ENCODE measurements around the gene ADGRL1. TPM values are rescaled to one million over a fixed set of nuclear protein-coding genes. Genes with fewer than 3 reads are reported as not detected.

ADGRL1 gene
- polyA plus RNA-seq, 3 donors, result 1.7 TPM; not detected in 2

DNA sequence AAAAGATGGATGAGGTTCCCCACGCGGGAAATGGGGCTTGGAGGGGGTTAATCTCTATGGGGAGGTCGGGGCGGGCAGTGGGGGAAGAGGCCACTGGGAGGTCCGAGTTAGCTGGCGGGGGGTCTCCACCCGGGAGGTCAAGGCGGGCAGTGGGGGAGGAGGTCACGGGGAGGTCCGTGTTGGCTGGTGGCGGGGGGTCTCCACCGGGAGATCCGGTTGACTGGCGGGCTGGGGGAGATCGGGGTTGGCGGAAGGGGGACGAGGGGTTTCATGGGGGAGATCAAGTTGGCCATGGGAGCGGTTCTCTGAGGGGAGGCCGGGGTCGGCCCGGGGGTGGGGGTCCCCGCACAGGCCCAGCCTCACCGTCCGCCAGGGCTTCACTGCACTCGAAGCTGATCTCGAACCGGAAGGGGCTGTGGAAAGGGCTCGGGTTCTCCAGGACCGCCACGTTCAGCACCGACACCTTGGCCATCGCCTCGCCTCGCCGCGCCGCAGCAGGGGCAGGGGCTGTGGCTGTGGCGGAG lies 69.9 kb downstream of the ADGRL1 start:
- TF ChIP-seq, protein P1, sequence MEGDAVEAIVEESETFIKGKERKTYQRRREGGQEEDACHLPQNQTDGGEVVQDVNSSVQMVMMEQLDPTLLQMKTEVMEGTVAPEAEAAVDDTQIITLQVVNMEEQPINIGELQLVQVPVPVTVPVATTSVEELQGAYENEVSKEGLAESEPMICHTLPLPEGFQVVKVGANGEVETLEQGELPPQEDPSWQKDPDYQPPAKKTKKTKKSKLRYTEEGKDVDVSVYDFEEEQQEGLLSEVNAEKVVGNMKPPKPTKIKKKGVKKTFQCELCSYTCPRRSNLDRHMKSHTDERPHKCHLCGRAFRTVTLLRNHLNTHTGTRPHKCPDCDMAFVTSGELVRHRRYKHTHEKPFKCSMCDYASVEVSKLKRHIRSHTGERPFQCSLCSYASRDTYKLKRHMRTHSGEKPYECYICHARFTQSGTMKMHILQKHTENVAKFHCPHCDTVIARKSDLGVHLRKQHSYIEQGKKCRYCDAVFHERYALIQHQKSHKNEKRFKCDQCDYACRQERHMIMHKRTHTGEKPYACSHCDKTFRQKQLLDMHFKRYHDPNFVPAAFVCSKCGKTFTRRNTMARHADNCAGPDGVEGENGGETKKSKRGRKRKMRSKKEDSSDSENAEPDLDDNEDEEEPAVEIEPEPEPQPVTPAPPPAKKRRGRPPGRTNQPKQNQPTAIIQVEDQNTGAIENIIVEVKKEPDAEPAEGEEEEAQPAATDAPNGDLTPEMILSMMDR (IDR thresholded peaks at IDR 0.05), result no peak
- H3K4me1 ChIP-seq (ENCODE audit: control insufficient read depth in 1 of 2, insufficient read depth in 2 of 2, low read length in 2 of 2), result peaks cover 49 to 61% of the 10 kb centered on the region in 2 donors
- H3K4me2 ChIP-seq (replicated peaks; ENCODE audit: extremely low read depth, low read length, poor library complexity, severe bottlenecking), result peak overlapping the region; percentile 90
- peak overlapping the region; percentile 52 to 58 for H3K27ac ChIP-seq (ENCODE audit: low read depth in 1 of 2, low read length in 2 of 2)
- peak overlapping the region; percentile 49 for H2AFZ ChIP-seq (ENCODE audit: insufficient read depth, low read depth, low read length, poor library complexity, severe bottlenecking)
- peak overlapping the region; percentile 53 to 83 (median 57) for H3K4me3 ChIP-seq (replicated peaks in 1 of 3; ENCODE audit: low read depth in 2 of 3, low read length in 3 of 3)
- no peaks in the 10 kb centered on the region for H3K27me3 ChIP-seq (ENCODE audit: control insufficient read depth in 2 of 2, insufficient read depth in 2 of 2, low read length in 2 of 2)
- no peak for DNase-seq
- peak overlapping the region in 6 of 7 donors; percentile 19 to 82 (median 58) for H3K27ac Mint-ChIP-seq
- H3K36me3 ChIP-seq (replicated peaks in 1 of 2; ENCODE audit: control insufficient read depth in 1 of 2, insufficient read depth in 2 of 2, low read length in 2 of 2), result no peaks in the 10 kb centered on the region
- H3K4me3 Mint-ChIP-seq, result peak overlapping the region; percentile 81 to 90
- H3K4me1 Mint-ChIP-seq, result peaks cover 53% of the 10 kb centered on the region
- intact Hi-C loops (cut with micrococcal nuclease), result loop anchor here (2.0 to 5.0 kb wide), 4 partner anchors 21 to 254 kb away; partner anchors contain the start of gene SAMD1 (in 1 of the 2)
- peaks cover 1 to 6% of the 10 kb centered on the region in 2 donors for H3K36me3 Mint-ChIP-seq
- H3K9me3 ChIP-seq (replicated peaks in 1 of 2; ENCODE audit: control insufficient read depth in 1 of 2, insufficient read depth in 1 of 2, low read length in 2 of 2), result no peaks in the 10 kb centered on the region
- no peaks in the 10 kb centered on the region for H3K9me3 Mint-ChIP-seq
- peaks cover 85% of the 10 kb centered on the region for H3K79me2 ChIP-seq (ENCODE audit: insufficient read depth, low read length)
- peaks cover 0 to 1% (median 0%) of the 10 kb centered on the region in 3 donors for H3K27me3 Mint-ChIP-seq (ENCODE audit: low read depth in 3 of 3)
- 2% methylated on average over 28 of the region's 38 CpGs for WGBS (ENCODE audit: insufficient coverage)
- peaks cover 22% of the 10 kb centered on the region for H4K20me1 ChIP-seq (ENCODE audit: insufficient read depth, low read length)
- peak overlapping the region; percentile 41 for H3K9ac ChIP-seq (ENCODE audit: insufficient read depth, low read length, poor library complexity, severe bottlenecking)

DNA sequence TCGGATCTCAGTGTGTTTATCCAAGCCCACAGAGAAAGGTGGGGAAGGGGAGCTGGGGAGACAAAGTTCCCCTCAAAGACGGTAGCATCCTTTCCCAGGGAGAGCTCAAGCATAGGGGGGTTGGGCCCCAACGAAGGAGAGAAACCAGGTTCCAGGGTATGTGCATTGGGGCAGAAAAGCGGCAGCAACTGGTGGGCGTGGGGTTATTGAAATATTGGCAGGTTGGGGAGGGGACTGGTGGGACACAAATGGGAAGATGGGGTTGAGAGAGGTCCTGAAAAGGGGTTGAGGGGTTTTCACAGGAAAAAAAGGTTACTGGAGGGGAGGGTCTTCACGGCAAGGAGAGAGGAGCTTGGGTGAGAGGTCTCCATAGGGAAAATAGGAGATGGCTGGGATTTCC lies 70.6 kb downstream of the ADGRL1 start:
- H3K27ac ChIP-seq (ENCODE audit: low read depth in 1 of 2, low read length in 2 of 2), result peak overlapping the region in 1 of 2 donors; percentile 58
- peak overlapping the region; percentile 81 to 90 for H3K4me3 Mint-ChIP-seq
- H3K4me3 ChIP-seq (replicated peaks in 1 of 3; ENCODE audit: low read depth in 2 of 3, low read length in 3 of 3), result peak overlapping the region in 1 of 3 experiments; percentile 83
- H3K4me1 Mint-ChIP-seq, result peaks cover 56% of the 10 kb centered on the region
- no peaks in the 10 kb centered on the region for H3K9me3 Mint-ChIP-seq
- peaks cover 0 to 4% of the 10 kb centered on the region in 2 donors for H3K36me3 Mint-ChIP-seq
- peak overlapping the region; percentile 49 for H2AFZ ChIP-seq (ENCODE audit: insufficient read depth, low read depth, low read length, poor library complexity, severe bottlenecking)
- 42% methylated on average over 5 of the region's 6 CpGs for WGBS (ENCODE audit: insufficient coverage)
- H3K9me3 ChIP-seq (replicated peaks in 1 of 2; ENCODE audit: control insufficient read depth in 1 of 2, insufficient read depth in 1 of 2, low read length in 2 of 2), result no peaks in the 10 kb centered on the region
- H3K36me3 ChIP-seq (replicated peaks in 1 of 2; ENCODE audit: control insufficient read depth in 1 of 2, insufficient read depth in 2 of 2, low read length in 2 of 2), result no peaks in the 10 kb centered on the region
- H3K4me1 ChIP-seq (ENCODE audit: control insufficient read depth in 1 of 2, insufficient read depth in 2 of 2, low read length in 2 of 2), result peaks cover 52 to 65% of the 10 kb centered on the region in 2 donors
- peak overlapping the region in 4 of 7 donors; percentile 19 to 88 (median 64) for H3K27ac Mint-ChIP-seq
- peaks cover 18% of the 10 kb centered on the region for H4K20me1 ChIP-seq (ENCODE audit: insufficient read depth, low read length)
- intact Hi-C loops (cut with micrococcal nuclease), result loop anchor here (2.0 to 5.0 kb wide), 3 partner anchors 21 to 253 kb away; partner anchors contain the start of gene SAMD1 (in 1 of the 2)
- H3K27me3 ChIP-seq (ENCODE audit: control insufficient read depth in 2 of 2, insufficient read depth in 2 of 2, low read length in 2 of 2), result no peaks in the 10 kb centered on the region
- H3K79me2 ChIP-seq (ENCODE audit: insufficient read depth, low read length), result peaks cover 83% of the 10 kb centered on the region
- peaks cover 0 to 1% (median 0%) of the 10 kb centered on the region in 3 donors for H3K27me3 Mint-ChIP-seq (ENCODE audit: low read depth in 3 of 3)
- TF ChIP-seq, protein P1 (IDR thresholded peaks at IDR 0.05), result no peak
- no peak overlapping the region for H3K9ac ChIP-seq (ENCODE audit: insufficient read depth, low read length, poor library complexity, severe bottlenecking)
- H3K4me2 ChIP-seq (replicated peaks; ENCODE audit: extremely low read depth, low read length, poor library complexity, severe bottlenecking), result peak overlapping the region; percentile 90
- no peak for DNase-seq
